Right ventricle myocardium superior (tissue), 1 donor: Measurements from ENCODE around the gene HNMT. TPM values are rescaled to one million over a fixed set of nuclear protein-coding genes. Genes with fewer than 3 reads are reported as not detected.
"Not testable (repeated sequence)": the region's sequence is repeated elsewhere in the genome, so short reads cannot be mapped to it uniquely, and the experiment has no call there.

Experiments used
- ATAC-seq: fragments of 200-7000 bp; cut with Tn5 transposase; one replicate; pipeline ENCODE4 v1.9.1; 2020; ENCODE audit warnings: mild to moderate bottlenecking; ENCODE audit not compliant: poor library complexity
- DNase-seq: peaks from one replicate; pipeline ENCODE4 v3.0.0-alpha.2; 2020
- intact Hi-C: fragments of 100-400 bp; cut with DNase I; formaldehyde crosslinking; loops from one replicate; pipeline ENCODE4 v1.11.2; 2022
- long read RNA-seq: library from polyadenylated mRNA; unstranded; transcript quantifications from one replicate; pipeline ENCODE4 v2.0.0, GENCODE V29; 2021
- total RNA-seq: library from RNA; stranded (reverse); fragmentation: NEBNext Ultra II Directional; extraction: Animal tissue kit (Norgen Biotek cat#: 25700); gene quantifications from one replicate; pipeline ENCODE4 v1.2.1, GENCODE V29; 2021
- donor health status: DM: no; HTN: yes; CAD: no; lungs with severe emphysema.

Gene HNMT
- 12.7 TPM for total RNA-seq
- long read RNA-seq, transcript HNMT-202 (6 exons, 3,295 nt) = major isoform, 11 of 13 reads
- long read RNA-seq, partial matches to known transcripts = 0 of 13 reads
- long read RNA-seq, other reads (novel, unspliced or antisense) = 1 of 13 reads

GRCh38 chr2:137964066-137964858 is at the start of gene HNMT:
HNMT (plus strand) TSS chr2:137964473; CDS start chr2:137964492, 19 bp downstream.
- peak; percentile 82 for ATAC-seq
- DNase-seq = peak; percentile 56
- intact Hi-C loops = no loop called here

GRCh38 chr2:137921105-137921880 is 43.0 kb upstream of the HNMT start:
- intact Hi-C loops = no loop called here
- no peak for DNase-seq
- ATAC-seq = no peak

GRCh38 chr2:137922171-137922570 is 42.1 kb upstream of the HNMT start:
- DNase-seq, ATAC-seq, intact Hi-C loops: not testable (repeated sequence)

GRCh38 chr2:137924019-137924418 is 40.3 kb upstream of the HNMT start:
- ATAC-seq = no peak
- intact Hi-C loops = no loop called here
- no peak for DNase-seq

GRCh38 chr2:137925599-137925998 is 38.7 kb upstream of the HNMT start:
- intact Hi-C loops = no loop called here
- ATAC-seq = no peak
- DNase-seq = no peak

GRCh38 chr2:137927846-137928245 is 36.4 kb upstream of the HNMT start:
- intact Hi-C loops = no loop called here
- ATAC-seq = no peak
- DNase-seq = no peak

- intact Hi-C loops = no loop called here
- DNase-seq = no peak
- ATAC-seq = no peak
These were observed 35.4 kb upstream of the HNMT start for GRCh38 chr2:137928547-137929518.

GRCh38 chr2:137929519-137929916 is 34.8 kb upstream of the HNMT start:
- intact Hi-C loops = no loop called here
- DNase-seq (no peak), ATAC-seq (no peak)

- ATAC-seq (no peak), DNase-seq (no peak)
- intact Hi-C loops = no loop called here
These were observed 34.1 kb upstream of the HNMT start for GRCh38 chr2:137930146-137930545.

GRCh38 chr2:137935591-137935990 is 28.7 kb upstream of the HNMT start:
- no peak for ATAC-seq
- no peak for DNase-seq
- intact Hi-C loops = no loop called here

- DNase-seq = no peak
- no peak for ATAC-seq
- intact Hi-C loops = no loop called here
These were observed 27.0 kb upstream of the HNMT start for GRCh38 chr2:137937246-137937645.

- no peak for DNase-seq
- ATAC-seq = no peak
- intact Hi-C loops = no loop called here
These were observed 26.5 kb upstream of the HNMT start for GRCh38 chr2:137937778-137938177.

GRCh38 chr2:137938204-137938603 is 26.1 kb upstream of the HNMT start:
- DNase-seq (no peak), ATAC-seq (no peak)
- intact Hi-C loops = no loop called here

GRCh38 chr2:137939026-137939425 is 25.2 kb upstream of the HNMT start:
- intact Hi-C loops = no loop called here
- DNase-seq (no peak), ATAC-seq (no peak)

GRCh38 chr2:137940154-137940553 is 24.1 kb upstream of the HNMT start:
- DNase-seq = no peak
- no peak for ATAC-seq
- intact Hi-C loops = no loop called here

- ATAC-seq = no peak
- DNase-seq = no peak
- intact Hi-C loops = no loop called here
These were observed 22.0 kb upstream of the HNMT start for GRCh38 chr2:137942037-137942832.

GRCh38 chr2:137942833-137943677 is 21.2 kb upstream of the HNMT start:
- DNase-seq (no peak), ATAC-seq (no peak)
- intact Hi-C loops = no loop called here
